COR-L47 (cell line): ENCODE measurements around the gene NEDD4L.
A peak's percentile ranks its signal among the peaks of the same experiment; 100 is the strongest.
"Not testable (repeated sequence)": the region's sequence is repeated elsewhere in the genome, so short reads cannot be mapped to it uniquely, and the experiment has no call there.

Experiments used
- DNase-seq: peaks from one replicate; lab custom pipeline; 2025; lab: John Stamatoyannopoulos, UW

NEDD4L gene

GRCh38 chr18:58026857-58027256 lies 17.2 kb upstream of the NEDD4L start:
- DNase-seq: no peak

- DNase-seq: no peak
Observed at GRCh38 chr18:58027341-58027740, 16.7 kb upstream of the NEDD4L start.

GRCh38 chr18:58028109-58028784 lies 15.8 kb upstream of the NEDD4L start:
- DNase-seq: no peak

GRCh38 chr18:58032233-58032632 lies 11.8 kb upstream of the NEDD4L start:
- no peak for DNase-seq

GRCh38 chr18:58033216-58033615 lies 10.8 kb upstream of the NEDD4L start:
- no peak for DNase-seq

GRCh38 chr18:58034370-58034769 lies 9.7 kb upstream of the NEDD4L start:
- DNase-seq: no peak

- no peak for DNase-seq
Observed at GRCh38 chr18:58037163-58037562, 6.9 kb upstream of the NEDD4L start.

- no peak for DNase-seq
Observed at GRCh38 chr18:58038063-58038462, 6.0 kb upstream of the NEDD4L start.

- no peak for DNase-seq
Observed at GRCh38 chr18:58041633-58042032, 2.4 kb upstream of the NEDD4L start.

GRCh38 chr18:58042826-58043490 lies 1.1 kb upstream of the NEDD4L start:
- DNase-seq: no peak

GRCh38 chr18:58044370-58045241 lies 580 bp downstream of the NEDD4L start:
- peak; percentile 72 for DNase-seq

GRCh38 chr18:58045242-58046092 lies 1.4 kb downstream of the NEDD4L start:
- DNase-seq: peak; percentile 66

GRCh38 chr18:58046093-58046793 lies 2.2 kb downstream of the NEDD4L start:
- DNase-seq: peak; percentile 52

- DNase-seq: no peak
Observed at GRCh38 chr18:58046794-58047555, 2.9 kb downstream of the NEDD4L start.

GRCh38 chr18:58047556-58047882 lies 3.5 kb downstream of the NEDD4L start:
- DNase-seq: no peak

- no peak for DNase-seq
Observed at GRCh38 chr18:58048081-58048642, 4.1 kb downstream of the NEDD4L start.

GRCh38 chr18:58049000-58049688 lies 5.1 kb downstream of the NEDD4L start:
- DNase-seq: no peak

GRCh38 chr18:58050963-58051362 lies 6.9 kb downstream of the NEDD4L start:
- not testable (repeated sequence) for DNase-seq

- DNase-seq: no peak
Observed at GRCh38 chr18:58051765-58052460, 7.9 kb downstream of the NEDD4L start.
